GM20431 (cell line): Measurements from ENCODE around the gene CBLB.

ENCODE experiments used
- in situ Hi-C: fragments of 300-500 bp; cut with MseI, MboI; formaldehyde crosslinking; loops from one replicate; pipeline ENCODE4 v1.15.0; 2020; ENCODE audit warnings: low sequenced_read_pairs; ENCODE audit not compliant: unreplicated experiment

The CBLB gene

DNA sequence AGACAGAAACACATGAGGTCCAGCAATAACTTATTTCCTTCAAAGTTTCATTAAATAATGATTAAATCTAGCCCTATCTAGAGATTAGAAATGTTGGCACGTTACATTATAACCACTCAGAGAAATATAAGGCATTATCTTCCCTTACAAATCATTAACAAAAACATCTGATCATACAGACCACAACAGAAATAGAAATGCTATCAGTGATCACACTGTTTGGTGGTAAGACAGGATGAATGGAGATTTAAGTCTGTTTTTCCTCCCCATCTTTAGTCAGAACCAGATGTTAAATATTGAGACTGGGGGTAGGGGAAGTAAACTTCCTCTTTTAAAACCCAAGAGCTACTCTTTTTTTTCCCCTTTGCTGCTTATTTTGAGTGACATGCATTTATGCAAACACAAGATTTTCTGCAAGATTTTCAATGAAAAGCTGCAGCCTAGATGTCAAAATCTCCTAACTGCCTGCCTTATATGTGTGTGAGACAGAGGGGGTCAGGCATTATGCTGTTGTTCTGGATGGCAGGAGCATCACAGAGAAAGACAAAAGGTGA lies 70.4 kb downstream of the CBLB start:
- in situ Hi-C loops, result no loop called here

GRCh38 chr3:105793040-105793439 lies 75.8 kb downstream of the CBLB start:
- in situ Hi-C loops, result no loop called here

DNA sequence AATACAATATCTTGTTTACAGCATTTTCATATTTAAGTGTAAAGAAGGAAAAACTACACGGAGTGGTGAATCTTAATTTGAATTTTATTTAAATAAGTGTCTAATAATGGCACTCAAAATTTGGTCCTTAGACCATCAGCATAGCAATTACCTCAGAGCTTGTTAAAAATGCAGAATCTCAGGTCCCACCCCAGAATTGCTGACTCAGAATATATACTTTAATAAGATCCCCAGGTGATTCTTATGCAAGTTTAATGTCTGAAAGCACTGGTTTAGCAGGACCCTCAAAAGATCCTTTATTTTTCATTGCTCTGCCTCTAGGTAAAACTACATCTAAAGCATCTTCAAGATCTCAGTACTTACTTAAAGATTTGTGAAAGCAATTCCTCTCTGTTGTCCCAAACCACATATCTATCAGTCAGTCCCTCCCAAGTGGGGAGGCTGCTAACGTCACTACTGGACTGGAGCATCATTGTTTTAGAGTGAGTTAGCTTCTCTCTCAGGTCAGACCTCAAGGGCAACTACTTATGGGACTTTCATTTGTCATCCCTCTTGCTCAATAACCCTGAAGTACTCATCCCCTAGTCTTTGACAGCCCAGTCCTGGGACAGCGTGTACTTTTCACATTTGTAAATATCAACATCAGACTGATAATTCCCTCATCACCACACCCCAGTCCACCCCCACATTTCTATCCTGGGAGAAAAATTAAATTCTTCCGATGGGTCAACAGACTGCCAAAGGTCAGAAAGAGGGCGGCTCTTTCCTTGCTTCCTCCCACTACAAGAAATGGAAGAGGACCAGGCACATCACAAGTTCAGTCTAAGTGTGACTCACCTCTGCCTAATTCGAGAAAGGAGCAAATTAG lies 76.7 kb downstream of the CBLB start:
- in situ Hi-C loops, result no loop called here

DNA sequence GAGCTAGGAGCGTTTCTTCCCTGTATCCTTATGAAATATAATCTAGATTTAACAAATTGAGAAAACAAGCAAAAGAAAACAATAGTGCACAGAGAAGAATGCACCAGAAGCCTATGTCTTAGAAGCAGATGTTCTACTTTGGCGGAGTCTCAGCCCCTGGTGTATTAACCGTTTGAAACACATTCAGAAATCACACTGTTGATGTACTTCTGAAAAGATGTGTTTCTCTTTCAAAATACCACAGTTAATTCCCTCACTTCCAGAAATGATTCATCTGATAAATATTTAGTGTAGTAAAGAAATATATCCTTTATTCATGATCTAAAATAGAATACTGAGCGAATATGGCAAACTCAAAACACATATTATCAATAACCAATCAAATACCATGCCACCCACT lies 77.7 kb downstream of the CBLB start:
- in situ Hi-C loops, result no loop called here

DNA sequence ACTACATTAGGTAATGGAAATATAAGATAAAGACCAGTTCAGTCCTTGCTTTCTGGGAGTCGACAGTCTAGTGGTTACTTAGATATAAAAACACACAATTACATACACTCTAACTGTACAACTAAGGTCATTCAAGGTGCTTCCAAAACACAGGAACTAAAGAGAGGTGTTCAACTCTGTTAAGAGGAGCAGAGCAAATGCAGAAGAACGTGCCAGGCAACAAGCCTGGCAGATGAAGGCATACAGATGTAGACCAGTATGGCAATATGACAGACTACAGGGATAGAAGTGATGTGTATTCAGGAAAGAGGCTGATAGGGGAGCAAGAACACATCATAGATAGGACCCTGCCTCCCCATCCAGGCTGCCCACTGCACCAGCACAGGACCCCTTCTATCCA lies 78.3 kb downstream of the CBLB start:
- in situ Hi-C loops, result no loop called here

GRCh38 chr3:105788593-105788992 lies 80.2 kb downstream of the CBLB start:
- in situ Hi-C loops, result no loop called here

DNA sequence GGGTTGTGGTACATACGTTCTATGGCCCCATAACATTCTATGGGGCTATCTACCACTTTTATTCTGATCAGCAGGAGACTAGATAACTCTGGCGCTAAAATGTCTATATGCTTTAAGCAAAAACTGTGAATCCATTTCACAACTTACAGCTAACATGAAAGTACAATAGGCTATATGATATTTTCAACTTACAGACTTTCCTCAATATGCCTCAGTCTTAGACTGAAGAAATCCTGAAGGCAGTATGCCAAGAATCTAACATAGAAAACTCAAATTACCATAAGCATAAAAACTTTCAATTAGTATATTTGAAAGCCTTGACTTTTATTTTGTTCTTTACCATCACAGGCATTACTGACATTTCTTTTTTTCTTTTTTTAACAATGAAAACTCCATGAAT lies 81.4 kb downstream of the CBLB start:
- in situ Hi-C loops, result no loop called here

- in situ Hi-C loops, result no loop called here
These were observed 81.8 kb downstream of the CBLB start for GRCh38 chr3:105786990-105787389.

DNA sequence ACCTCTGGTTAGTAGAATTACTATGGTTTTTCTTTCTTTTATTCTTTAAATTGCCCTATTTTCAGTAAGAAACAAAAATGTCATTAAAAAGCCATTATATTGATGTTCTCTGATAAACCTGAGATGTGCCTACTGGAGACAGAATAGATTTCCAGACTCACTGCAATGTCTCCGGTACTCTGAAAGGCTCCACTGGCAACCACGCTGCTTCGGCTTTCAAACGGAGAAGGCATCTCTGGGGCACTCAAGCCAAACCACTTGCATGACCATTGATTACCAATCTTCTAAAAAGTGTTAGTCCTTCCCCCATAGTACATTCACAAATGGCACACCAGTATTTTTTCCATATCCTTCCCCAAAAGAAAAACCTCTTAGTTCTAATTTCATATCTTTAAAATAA lies 82.6 kb downstream of the CBLB start:
- in situ Hi-C loops, result no loop called here

DNA sequence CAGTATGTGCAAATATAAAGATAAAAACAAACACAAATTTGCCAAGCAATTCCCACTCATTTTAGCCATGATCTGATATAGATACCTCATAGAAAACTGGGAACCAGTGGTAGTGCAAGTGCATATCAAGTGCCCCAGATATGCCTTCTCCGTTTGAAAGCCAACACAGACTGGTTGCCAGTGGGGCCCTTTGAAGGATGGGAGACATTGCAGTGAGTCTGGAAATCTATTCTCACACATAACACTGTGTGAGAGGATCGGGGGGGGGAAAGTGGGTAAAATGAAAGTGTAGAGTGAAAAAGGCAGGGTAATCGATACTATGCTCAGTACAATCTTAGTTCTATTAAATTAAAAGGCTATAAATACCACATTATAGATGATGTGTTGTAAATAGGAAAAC lies 83.0 kb downstream of the CBLB start:
- in situ Hi-C loops, result no loop called here

- in situ Hi-C loops, result no loop called here
These were observed 85.2 kb downstream of the CBLB start for GRCh38 chr3:105783631-105784030.

DNA sequence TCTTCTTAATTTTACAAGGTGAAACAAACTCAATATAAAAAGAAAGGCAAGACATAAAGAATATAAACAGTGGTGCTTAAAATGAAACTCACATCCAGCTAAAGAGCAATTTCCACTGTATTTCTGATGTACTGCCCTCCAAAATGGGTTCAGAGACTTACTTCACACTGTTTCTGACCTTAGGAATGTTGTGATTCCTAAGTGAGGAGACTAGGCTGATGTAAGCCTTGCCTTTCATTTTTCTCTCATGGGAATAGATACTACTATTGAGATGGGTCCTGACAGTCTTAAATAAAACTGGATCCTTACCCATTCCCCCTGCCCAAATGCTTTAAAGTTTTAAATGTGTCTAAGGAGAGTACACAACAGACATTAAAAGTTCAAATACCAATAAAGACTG lies 86.9 kb downstream of the CBLB start:
- in situ Hi-C loops, result no loop called here

DNA sequence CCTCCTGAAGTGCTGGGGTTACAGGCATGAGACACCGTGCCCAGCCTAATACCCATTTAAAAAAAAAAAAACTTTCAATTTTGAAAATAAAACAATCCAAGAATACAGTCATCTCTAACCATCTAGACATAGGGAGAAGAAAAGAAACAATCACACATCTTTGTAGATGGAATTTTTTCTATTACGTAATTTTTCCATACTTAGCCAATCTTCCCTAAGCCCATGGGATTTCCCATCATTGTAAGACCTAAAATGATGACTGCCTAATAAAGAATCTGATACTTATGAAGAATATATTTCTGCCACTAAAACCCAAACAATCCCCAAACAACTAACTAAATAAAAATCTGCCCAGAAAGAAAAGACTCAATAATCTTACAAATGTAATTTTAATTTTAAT lies 88.7 kb downstream of the CBLB start:
- in situ Hi-C loops, result no loop called here

DNA sequence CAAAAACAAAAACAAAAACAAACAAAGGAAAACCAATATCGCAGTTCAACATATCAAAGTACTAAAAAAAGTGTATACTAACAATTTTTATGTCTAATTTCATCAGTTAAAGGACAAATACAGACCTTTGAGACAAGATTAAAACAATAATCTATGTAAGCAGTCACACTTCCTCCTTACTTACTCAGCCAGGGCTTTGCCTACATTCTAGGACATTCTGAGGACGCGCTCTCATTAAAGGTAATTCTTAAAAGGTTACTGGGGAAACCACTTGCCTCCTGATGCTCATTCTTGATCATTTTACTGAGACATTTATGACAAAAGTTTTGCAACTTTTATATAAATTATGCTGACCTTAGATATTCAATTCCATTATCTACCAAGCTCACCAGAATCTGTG lies 93.4 kb downstream of the CBLB start:
- in situ Hi-C loops, result no loop called here

- in situ Hi-C loops, result no loop called here
These were observed 94.2 kb downstream of the CBLB start for GRCh38 chr3:105774444-105775180.

DNA sequence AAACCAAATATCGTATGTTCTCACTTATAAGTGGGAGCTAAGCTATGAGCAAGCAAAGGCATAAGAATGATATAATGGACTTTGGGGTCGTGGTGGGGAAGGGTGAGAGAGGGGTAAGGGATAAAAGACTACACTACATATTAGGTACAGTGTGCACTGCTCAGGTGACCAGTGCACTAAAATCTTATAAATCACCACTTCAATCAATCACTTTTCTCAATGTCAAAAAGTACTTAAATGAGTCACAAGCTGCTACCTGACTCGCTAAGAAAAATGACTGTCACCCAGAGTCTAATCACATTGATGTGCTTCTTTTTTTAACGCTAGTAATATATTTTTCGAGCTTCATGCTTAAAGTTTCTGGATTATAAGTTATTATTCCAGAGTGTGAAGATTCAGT lies 95.5 kb downstream of the CBLB start:
- in situ Hi-C loops, result no loop called here

GRCh38 chr3:105772635-105773034 lies 96.2 kb downstream of the CBLB start:
- in situ Hi-C loops, result no loop called here

GRCh38 chr3:105771392-105771791 lies 97.4 kb downstream of the CBLB start:
- in situ Hi-C loops, result no loop called here

GRCh38 chr3:105770410-105770809 lies 98.4 kb downstream of the CBLB start:
- in situ Hi-C loops, result no loop called here

- in situ Hi-C loops, result no loop called here
These were observed 101.0 kb downstream of the CBLB start for GRCh38 chr3:105767776-105768175.

- in situ Hi-C loops, result no loop called here
These were observed 101.6 kb downstream of the CBLB start for GRCh38 chr3:105767216-105767615.
